Effector memory CD8-positive, alpha-beta T cell (primary cell): ENCODE measurements around the gene AGBL4.

ENCODE experiments used
- ATAC-seq: fragments of 150-1000 bp; cut with Tn5 transposase; replicated peaks from 2 replicates; pipeline ENCODE4 v1.10.0; 2021; ENCODE audit warnings: mild to moderate bottlenecking, moderate library complexity
- DNase-seq, 3 experiments: peaks; one replicate each; pipeline ENCODE4 v3.0.0; 2021
- H3K27ac Mint-ChIP-seq, 2 donors: one replicate each; pipeline ENCODE4 v1.8.0; 2022; ENCODE audit warnings: mild to moderate bottlenecking in 2 of 2, mixed read lengths in 2 of 2, moderate library complexity in 2 of 2
- H3K27me3 Mint-ChIP-seq, 2 donors: one replicate each; pipeline ENCODE4 v1.8.0; 2022; ENCODE audit warnings: mixed read lengths in 2 of 2
- H3K36me3 Mint-ChIP-seq: one replicate; pipeline ENCODE4 v1.8.0; 2022; ENCODE audit warnings: mild to moderate bottlenecking, moderate library complexity, mixed read lengths; ENCODE audit not compliant: insufficient read depth
- H3K4me1 Mint-ChIP-seq, 2 donors: one replicate each; pipeline ENCODE4 v1.8.0; 2022; ENCODE audit warnings: low read depth in 2 of 2, mixed read lengths in 2 of 2
- H3K4me3 Mint-ChIP-seq, 2 donors: one replicate each; pipeline ENCODE4 v1.8.0; 2022; ENCODE audit warnings: mild to moderate bottlenecking in 2 of 2, mixed read lengths in 2 of 2, moderate library complexity in 2 of 2
- H3K9me3 Mint-ChIP-seq, 2 donors: one replicate each; pipeline ENCODE4 v1.8.0; 2022; ENCODE audit warnings: mixed read lengths in 2 of 2

The AGBL4 gene

GRCh38 chr1:48670234-48671020, 1353.3 kb downstream of the AGBL4 start:
- no peak for DNase-seq
- Mint-ChIP-seq H3K4me3 (no peak overlapping the region), H3K27ac (no peak overlapping the region), H3K27me3 (peaks cover 28 to 42% of the 10 kb centered on the region in 2 donors), H3K36me3 (no peaks in the 10 kb centered on the region), H3K4me1 (no peaks in the 10 kb centered on the region), H3K9me3 (no peaks in the 10 kb centered on the region)
- ATAC-seq = no peak

GRCh38 chr1:48668339-48668738, 1355.4 kb downstream of the AGBL4 start:
- ATAC-seq (no peak), DNase-seq (no peak)
- Mint-ChIP-seq H3K4me3 (no peak overlapping the region), H3K27ac (no peak overlapping the region), H3K36me3 (no peaks in the 10 kb centered on the region), H3K27me3 (peaks cover 12 to 22% of the 10 kb centered on the region in 2 donors), H3K4me1 (no peaks in the 10 kb centered on the region), H3K9me3 (no peaks in the 10 kb centered on the region)

GRCh38 chr1:48667782-48668181, 1356.0 kb downstream of the AGBL4 start:
- no peaks in the 10 kb centered on the region for H3K4me1 Mint-ChIP-seq
- no peak overlapping the region for H3K4me3 Mint-ChIP-seq
- no peak overlapping the region for H3K27ac Mint-ChIP-seq
- H3K9me3 Mint-ChIP-seq = no peaks in the 10 kb centered on the region
- peaks cover 12 to 22% of the 10 kb centered on the region in 2 donors for H3K27me3 Mint-ChIP-seq
- no peaks in the 10 kb centered on the region for H3K36me3 Mint-ChIP-seq
- DNase-seq (no peak), ATAC-seq (no peak)

GRCh38 chr1:48665708-48666407, 1357.9 kb downstream of the AGBL4 start:
- Mint-ChIP-seq H3K27ac (no peak overlapping the region), H3K27me3 (peaks cover 17 to 31% of the 10 kb centered on the region in 2 donors), H3K4me1 (no peaks in the 10 kb centered on the region), H3K36me3 (no peaks in the 10 kb centered on the region), H3K4me3 (no peak overlapping the region), H3K9me3 (no peaks in the 10 kb centered on the region)
- no peak for ATAC-seq
- no peak for DNase-seq

GRCh38 chr1:48661726-48662463, 1361.9 kb downstream of the AGBL4 start:
- H3K27me3 Mint-ChIP-seq = peaks cover 8 to 12% of the 10 kb centered on the region in 2 donors
- DNase-seq (no peak), ATAC-seq (no peak)
- no peaks in the 10 kb centered on the region for H3K9me3 Mint-ChIP-seq
- peaks cover 0 to 3% of the 10 kb centered on the region in 2 donors for H3K4me1 Mint-ChIP-seq
- no peak overlapping the region for H3K4me3 Mint-ChIP-seq
- H3K36me3 Mint-ChIP-seq = no peaks in the 10 kb centered on the region
- no peak overlapping the region for H3K27ac Mint-ChIP-seq

GRCh38 chr1:48659801-48660200, 1364.0 kb downstream of the AGBL4 start:
- no peak for DNase-seq
- H3K36me3 Mint-ChIP-seq = no peaks in the 10 kb centered on the region
- no peak overlapping the region for H3K4me3 Mint-ChIP-seq
- ATAC-seq = no peak
- peaks cover 16% of the 10 kb centered on the region in 2 donors for H3K27me3 Mint-ChIP-seq
- H3K4me1 Mint-ChIP-seq = peaks cover 0 to 3% of the 10 kb centered on the region in 2 donors
- no peak overlapping the region for H3K27ac Mint-ChIP-seq
- no peaks in the 10 kb centered on the region for H3K9me3 Mint-ChIP-seq

- ATAC-seq (no peak), DNase-seq (no peak)
- no peaks in the 10 kb centered on the region for H3K9me3 Mint-ChIP-seq
- H3K4me3 Mint-ChIP-seq = no peak overlapping the region
- peaks cover 29 to 30% of the 10 kb centered on the region in 2 donors for H3K27me3 Mint-ChIP-seq
- no peaks in the 10 kb centered on the region for H3K36me3 Mint-ChIP-seq
- peaks cover 0 to 3% of the 10 kb centered on the region in 2 donors for H3K4me1 Mint-ChIP-seq
- no peak overlapping the region for H3K27ac Mint-ChIP-seq
Observed at GRCh38 chr1:48657413-48657812, 1366.3 kb downstream of the AGBL4 start.

- no peak overlapping the region for H3K4me3 Mint-ChIP-seq
- no peak overlapping the region for H3K27ac Mint-ChIP-seq
- no peaks in the 10 kb centered on the region for H3K9me3 Mint-ChIP-seq
- ATAC-seq (no peak), DNase-seq (no peak)
- H3K4me1 Mint-ChIP-seq = peaks cover 0 to 3% of the 10 kb centered on the region in 2 donors
- H3K27me3 Mint-ChIP-seq = peaks cover 17 to 28% of the 10 kb centered on the region in 2 donors
- H3K36me3 Mint-ChIP-seq = no peaks in the 10 kb centered on the region
Observed at GRCh38 chr1:48654606-48655210, 1369.0 kb downstream of the AGBL4 start.

GRCh38 chr1:48652334-48652733, 1371.4 kb downstream of the AGBL4 start:
- no peak overlapping the region for H3K4me3 Mint-ChIP-seq
- ATAC-seq (no peak), DNase-seq (no peak)
- H3K4me1 Mint-ChIP-seq = peaks cover 0 to 2% of the 10 kb centered on the region in 2 donors
- no peaks in the 10 kb centered on the region for H3K9me3 Mint-ChIP-seq
- no peak overlapping the region for H3K27ac Mint-ChIP-seq
- H3K36me3 Mint-ChIP-seq = no peaks in the 10 kb centered on the region
- peaks cover 17 to 28% of the 10 kb centered on the region in 2 donors for H3K27me3 Mint-ChIP-seq

GRCh38 chr1:48649880-48650279, 1373.9 kb downstream of the AGBL4 start:
- no peak overlapping the region for H3K27ac Mint-ChIP-seq
- DNase-seq (no peak), ATAC-seq (no peak)
- no peak overlapping the region for H3K4me3 Mint-ChIP-seq
- H3K27me3 Mint-ChIP-seq = peaks cover 25 to 27% of the 10 kb centered on the region in 2 donors
- no peaks in the 10 kb centered on the region for H3K9me3 Mint-ChIP-seq
- H3K36me3 Mint-ChIP-seq = no peaks in the 10 kb centered on the region
- no peaks in the 10 kb centered on the region for H3K4me1 Mint-ChIP-seq

- Mint-ChIP-seq H3K4me1 (no peaks in the 10 kb centered on the region), H3K4me3 (no peak overlapping the region), H3K27ac (no peak overlapping the region), H3K36me3 (no peaks in the 10 kb centered on the region), H3K27me3 (peaks cover 8 to 12% of the 10 kb centered on the region in 2 donors), H3K9me3 (no peaks in the 10 kb centered on the region)
- ATAC-seq = no peak
- DNase-seq = no peak
Observed at GRCh38 chr1:48645883-48646282, 1377.9 kb downstream of the AGBL4 start.

- no peaks in the 10 kb centered on the region for H3K4me1 Mint-ChIP-seq
- peaks cover 8 to 12% of the 10 kb centered on the region in 2 donors for H3K27me3 Mint-ChIP-seq
- no peak overlapping the region for H3K27ac Mint-ChIP-seq
- ATAC-seq (no peak), DNase-seq (no peak)
- H3K4me3 Mint-ChIP-seq = no peak overlapping the region
- H3K36me3 Mint-ChIP-seq = no peaks in the 10 kb centered on the region
- no peaks in the 10 kb centered on the region for H3K9me3 Mint-ChIP-seq
Observed at GRCh38 chr1:48644905-48645605, 1378.7 kb downstream of the AGBL4 start.
